PC-9 (cell line): ENCODE measurements around the gene CADPS2.

Source experiments
- EZH2 ChIP-seq: fragments of 200-600 bp; sonication (generic); IDR thresholded peaks from 2 replicates; pipeline ENCODE4 v1.8.0; 2017; ENCODE audit warnings: antibody characterized with exemption, low read depth
- TF ChIP-seq, protein P1 (sequence below): fragments of 200-600 bp; sonication (generic); conservative IDR thresholded peaks from 2 replicates; pipeline ENCODE4 v1.6.1; 2017; ENCODE audit warnings: mixed run types, antibody characterized with exemption, mild to moderate bottlenecking, moderate library complexity

DNA sequence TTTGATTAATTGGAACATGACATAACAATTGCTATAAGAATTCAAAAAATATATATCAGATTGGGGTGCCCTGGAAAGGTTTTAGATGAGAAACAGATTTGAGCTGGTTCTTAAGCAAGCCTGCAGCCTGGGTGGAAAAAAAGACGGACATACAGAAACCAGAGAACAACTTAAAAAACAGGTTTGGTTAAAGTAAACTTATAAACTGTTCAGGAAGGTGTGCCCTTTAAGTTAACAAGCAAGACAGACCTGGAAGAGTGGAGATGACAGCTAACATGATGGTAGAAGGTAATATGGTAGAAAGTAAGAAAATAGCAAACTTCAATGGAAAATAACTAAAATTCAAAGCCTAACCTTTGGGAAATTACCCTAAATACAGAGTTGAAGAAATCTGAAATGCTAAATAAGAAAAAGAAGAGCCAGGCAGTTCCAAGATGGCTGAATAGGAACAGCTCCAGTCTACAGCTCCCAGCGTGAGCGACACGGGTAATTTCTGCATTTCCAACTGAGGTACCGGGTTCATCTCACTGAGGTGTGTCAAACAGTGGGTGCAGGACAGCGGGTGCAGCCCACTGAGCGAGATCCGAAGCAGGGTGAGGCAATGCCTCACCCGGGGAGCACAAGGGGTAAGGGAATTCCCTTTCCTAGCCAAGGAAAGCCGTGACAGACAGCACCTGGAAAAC lies 52.2 kb downstream of the CADPS2 start:
- TF ChIP-seq, protein P1, sequence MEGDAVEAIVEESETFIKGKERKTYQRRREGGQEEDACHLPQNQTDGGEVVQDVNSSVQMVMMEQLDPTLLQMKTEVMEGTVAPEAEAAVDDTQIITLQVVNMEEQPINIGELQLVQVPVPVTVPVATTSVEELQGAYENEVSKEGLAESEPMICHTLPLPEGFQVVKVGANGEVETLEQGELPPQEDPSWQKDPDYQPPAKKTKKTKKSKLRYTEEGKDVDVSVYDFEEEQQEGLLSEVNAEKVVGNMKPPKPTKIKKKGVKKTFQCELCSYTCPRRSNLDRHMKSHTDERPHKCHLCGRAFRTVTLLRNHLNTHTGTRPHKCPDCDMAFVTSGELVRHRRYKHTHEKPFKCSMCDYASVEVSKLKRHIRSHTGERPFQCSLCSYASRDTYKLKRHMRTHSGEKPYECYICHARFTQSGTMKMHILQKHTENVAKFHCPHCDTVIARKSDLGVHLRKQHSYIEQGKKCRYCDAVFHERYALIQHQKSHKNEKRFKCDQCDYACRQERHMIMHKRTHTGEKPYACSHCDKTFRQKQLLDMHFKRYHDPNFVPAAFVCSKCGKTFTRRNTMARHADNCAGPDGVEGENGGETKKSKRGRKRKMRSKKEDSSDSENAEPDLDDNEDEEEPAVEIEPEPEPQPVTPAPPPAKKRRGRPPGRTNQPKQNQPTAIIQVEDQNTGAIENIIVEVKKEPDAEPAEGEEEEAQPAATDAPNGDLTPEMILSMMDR = no peak
- TF ChIP-seq EZH2 = no peak
